ENCODE measurements around the gene TMEM52. TPM values are rescaled to one million over a fixed set of nuclear protein-coding genes. Genes with fewer than 3 reads are reported as not detected.
"Not testable (repeated sequence)": the region's sequence is repeated elsewhere in the genome, so short reads cannot be mapped to it uniquely, and the experiment has no call there.

TMEM52 gene
- total RNA-seq, 2 donors from 2014 or later, result 0.64 to 1.5 TPM

GRCh38 chr1:1893997-1894353 is 25.1 kb downstream of the TMEM52 start:
- DNase-seq (ENCODE audit: low spot score in 2 of 2) (no peak), ATAC-seq (no peak)
- Mint-ChIP-seq H3K36me3 (peaks cover 8 to 14% of the 10 kb centered on the region in 2 donors), H3K27ac (peak overlapping the region in 1 of 2 donors; percentile 28), H3K9me3 (no peaks in the 10 kb centered on the region)

- Mint-ChIP-seq H3K36me3 (peaks cover 8 to 18% of the 10 kb centered on the region in 2 donors), H3K27ac (peak overlapping the region in 1 of 2 donors; percentile 28), H3K9me3 (no peaks in the 10 kb centered on the region)
- ATAC-seq (no peak), DNase-seq (ENCODE audit: low spot score in 2 of 2) (no peak)
These were observed 25.6 kb downstream of the TMEM52 start for GRCh38 chr1:1893291-1893985.

DNA sequence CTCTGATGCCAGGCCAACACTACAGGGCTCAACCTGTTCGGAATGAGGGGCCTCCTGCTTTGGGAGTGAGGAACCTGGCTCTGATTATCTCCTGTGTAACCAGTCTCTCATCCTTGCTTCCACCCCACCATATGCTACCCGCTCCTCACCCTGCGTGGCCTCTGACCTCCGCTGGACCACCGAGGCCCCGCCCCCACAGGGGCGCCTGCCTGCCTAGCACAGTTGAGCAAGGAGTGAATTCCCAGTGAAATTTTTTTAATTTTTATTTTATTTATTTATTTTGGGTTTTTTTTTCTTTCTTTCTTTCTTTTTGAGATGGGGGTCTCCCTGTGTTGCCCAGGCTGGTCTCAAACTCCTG is 26.3 kb downstream of the TMEM52 start:
- Mint-ChIP-seq H3K27ac (peak overlapping the region; percentile 29 to 87), H3K9me3 (no peaks in the 10 kb centered on the region), H3K36me3 (peaks cover 8 to 23% of the 10 kb centered on the region in 2 donors)
- DNase-seq (ENCODE audit: low spot score in 2 of 2) (no peak), ATAC-seq (no peak)

GRCh38 chr1:1892079-1892762 is 26.9 kb downstream of the TMEM52 start:
- Mint-ChIP-seq H3K9me3 (no peaks in the 10 kb centered on the region), H3K27ac (peak overlapping the region; percentile 40 to 87), H3K36me3 (peaks cover 8 to 24% of the 10 kb centered on the region in 2 donors)
- DNase-seq (ENCODE audit: low spot score in 2 of 2), result no peak
- peak in 1 of 2 donors; percentile 1 for ATAC-seq

- no peaks in the 10 kb centered on the region for H3K9me3 Mint-ChIP-seq
- ATAC-seq (peak; percentile 49 to 66), DNase-seq (ENCODE audit: low spot score in 2 of 2) (peak; percentile 45 to 65)
- peaks cover 8 to 27% of the 10 kb centered on the region in 2 donors for H3K36me3 Mint-ChIP-seq
- peak overlapping the region; percentile 40 to 87 for H3K27ac Mint-ChIP-seq
These were observed 27.6 kb downstream of the TMEM52 start for GRCh38 chr1:1891349-1892078.

GRCh38 chr1:1890506-1891348 is 28.4 kb downstream of the TMEM52 start, which contains the start of gene GNB1:
Gene GNB1 (minus strand): TSS chr1:1891087. CDS start chr1:1825453, 65,634 bp downstream.
- peak; percentile 67 to 82 for ATAC-seq
- DNase-seq (ENCODE audit: low spot score in 2 of 2), result peak; percentile 89 to 92
- Mint-ChIP-seq H3K9me3 (no peaks in the 10 kb centered on the region), H3K36me3 (peaks cover 8 to 31% of the 10 kb centered on the region in 2 donors), H3K27ac (peak within 1 kb of the TSS; percentile 68 to 87)

- DNase-seq (ENCODE audit: low spot score in 2 of 2) (peak; percentile 59 to 66), ATAC-seq (peak; percentile 34 to 37)
- peak overlapping the region; percentile 70 to 91 for H3K27ac Mint-ChIP-seq
- H3K9me3 Mint-ChIP-seq, result no peaks in the 10 kb centered on the region
- peaks cover 8 to 31% of the 10 kb centered on the region in 2 donors for H3K36me3 Mint-ChIP-seq
These were observed 29.1 kb downstream of the TMEM52 start for GRCh38 chr1:1889847-1890505.

DNA sequence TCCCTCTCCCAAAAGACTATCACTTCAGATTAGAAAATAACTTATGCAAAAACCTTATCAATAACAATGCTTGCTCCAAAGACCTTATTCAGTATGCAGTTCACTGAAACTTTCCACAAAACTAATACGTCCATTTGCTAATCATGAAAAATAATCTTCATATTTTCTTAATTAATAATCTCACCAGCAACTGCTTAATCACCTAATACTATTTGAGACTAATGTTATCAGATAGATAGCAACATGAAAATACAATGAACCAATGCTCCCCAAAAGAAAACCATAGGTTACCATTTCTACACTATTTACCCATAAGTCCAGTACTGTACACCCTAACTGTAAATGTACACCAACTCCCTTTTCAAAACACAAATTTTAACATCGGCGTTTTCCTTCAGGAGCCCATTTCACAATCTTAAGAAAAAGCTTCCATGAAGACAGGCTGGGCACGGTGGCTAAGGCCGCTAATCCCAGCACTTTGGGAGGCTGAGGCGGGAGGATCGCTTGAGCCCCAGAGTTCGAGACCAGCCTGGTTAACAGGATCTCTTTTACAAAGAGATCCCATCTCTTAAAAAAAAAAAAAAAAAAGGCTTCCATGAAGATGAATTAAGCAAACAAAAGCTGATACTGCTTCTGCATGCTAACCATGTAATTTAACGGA is 29.9 kb downstream of the TMEM52 start:
- ATAC-seq, result no peak
- DNase-seq (ENCODE audit: low spot score in 2 of 2), result no peak
- peaks cover 8 to 31% of the 10 kb centered on the region in 2 donors for H3K36me3 Mint-ChIP-seq
- no peaks in the 10 kb centered on the region for H3K9me3 Mint-ChIP-seq
- H3K27ac Mint-ChIP-seq, result peak overlapping the region; percentile 70 to 91

DNA sequence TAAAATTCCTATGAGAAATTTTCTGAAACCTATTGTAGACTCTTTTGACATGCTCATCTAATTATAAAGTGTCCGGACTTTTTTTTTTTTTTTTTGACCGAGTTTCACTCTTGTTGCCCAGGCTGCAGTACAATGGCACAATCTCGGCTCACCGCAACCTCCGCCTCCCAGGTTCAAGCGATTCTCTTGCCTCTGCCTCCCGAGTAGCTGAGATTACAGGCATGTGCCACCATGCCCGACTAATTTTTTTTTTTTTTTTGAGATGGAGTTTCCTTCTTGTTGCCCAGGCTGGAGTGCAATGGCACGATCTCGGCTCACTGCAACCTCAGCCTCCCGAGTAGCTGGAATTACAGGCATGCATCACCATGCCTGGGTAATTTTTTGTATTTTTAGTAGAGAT is 35.2 kb downstream of the TMEM52 start:
- H3K9me3 Mint-ChIP-seq; ATAC-seq; DNase-seq (ENCODE audit: low spot score in 2 of 2): not testable (repeated sequence)
- H3K27ac Mint-ChIP-seq, result peak overlapping the region in 1 of 2 donors; percentile 29
- peaks cover 2 to 21% of the 10 kb centered on the region in 2 donors for H3K36me3 Mint-ChIP-seq

GRCh38 chr1:1883092-1883873 is 35.8 kb downstream of the TMEM52 start:
- no peak for DNase-seq (ENCODE audit: low spot score in 2 of 2)
- ATAC-seq, result no peak
- peaks cover 0 to 7% of the 10 kb centered on the region in 2 donors for H3K9me3 Mint-ChIP-seq
- H3K36me3 Mint-ChIP-seq, result peaks cover 6 to 24% of the 10 kb centered on the region in 2 donors
- H3K27ac Mint-ChIP-seq, result peak overlapping the region; percentile 64 to 66

DNA sequence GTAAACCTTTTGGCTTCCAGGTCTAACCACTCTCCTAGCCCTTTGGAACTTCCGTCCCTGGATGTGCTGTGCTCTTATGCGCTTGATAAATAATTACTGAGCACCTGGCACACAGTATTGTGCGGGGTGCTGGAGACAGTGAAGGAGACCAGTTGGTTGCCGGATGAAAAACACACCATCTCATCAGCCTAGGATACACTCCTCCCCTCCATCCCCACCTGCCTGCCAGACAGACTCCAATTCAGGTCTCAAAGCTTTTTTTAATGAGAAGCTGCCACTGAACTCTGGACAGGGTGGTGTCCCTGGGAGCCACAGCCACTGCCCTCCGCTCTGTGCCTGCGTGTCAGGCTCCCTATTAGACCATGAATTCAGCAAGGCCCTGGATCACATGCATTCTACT is 37.4 kb downstream of the TMEM52 start:
- ATAC-seq, result no peak
- H3K36me3 Mint-ChIP-seq, result peaks cover 6 to 20% of the 10 kb centered on the region in 2 donors
- H3K27ac Mint-ChIP-seq, result peak overlapping the region; percentile 71 to 89
- H3K9me3 Mint-ChIP-seq, result peaks cover 0 to 7% of the 10 kb centered on the region in 2 donors
- DNase-seq (ENCODE audit: low spot score in 2 of 2), result no peak

DNA sequence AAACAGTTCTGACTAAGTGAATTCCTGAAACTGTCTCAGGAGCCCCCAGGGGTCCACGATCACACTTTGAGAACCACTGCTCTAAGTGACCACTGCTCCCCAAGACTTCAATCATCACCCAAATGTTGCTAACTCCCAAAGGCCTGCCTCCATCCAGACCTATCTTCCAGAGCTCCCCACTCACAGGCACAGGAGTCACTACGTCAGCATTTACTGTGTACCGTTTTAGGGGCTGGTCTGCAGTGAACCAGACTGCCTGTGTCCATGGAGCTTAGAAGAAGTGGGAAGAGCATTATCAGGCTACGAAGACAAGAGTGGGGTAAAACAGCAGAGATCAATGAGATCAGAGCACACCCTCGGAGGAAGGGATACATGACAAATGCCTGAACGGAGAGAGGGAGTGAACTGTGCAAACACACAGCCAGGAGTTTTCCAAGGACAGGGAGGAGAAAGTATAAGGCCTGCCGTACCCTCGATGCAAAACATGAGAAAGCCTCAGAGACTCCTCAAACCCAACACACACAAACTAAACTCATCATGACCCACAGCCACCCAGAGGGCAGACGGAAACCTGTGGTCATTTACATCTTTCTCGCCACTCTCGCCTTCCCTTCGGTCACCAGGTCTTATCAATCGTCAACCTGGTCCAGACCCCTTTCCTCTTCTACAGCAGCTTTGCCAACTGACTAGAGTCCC is 38.3 kb downstream of the TMEM52 start:
- ATAC-seq, result no peak
- Mint-ChIP-seq H3K27ac (peak overlapping the region; percentile 51 to 71), H3K9me3 (peaks cover 0 to 7% of the 10 kb centered on the region in 2 donors), H3K36me3 (peaks cover 6 to 20% of the 10 kb centered on the region in 2 donors)
- no peak for DNase-seq (ENCODE audit: low spot score in 2 of 2)

DNA sequence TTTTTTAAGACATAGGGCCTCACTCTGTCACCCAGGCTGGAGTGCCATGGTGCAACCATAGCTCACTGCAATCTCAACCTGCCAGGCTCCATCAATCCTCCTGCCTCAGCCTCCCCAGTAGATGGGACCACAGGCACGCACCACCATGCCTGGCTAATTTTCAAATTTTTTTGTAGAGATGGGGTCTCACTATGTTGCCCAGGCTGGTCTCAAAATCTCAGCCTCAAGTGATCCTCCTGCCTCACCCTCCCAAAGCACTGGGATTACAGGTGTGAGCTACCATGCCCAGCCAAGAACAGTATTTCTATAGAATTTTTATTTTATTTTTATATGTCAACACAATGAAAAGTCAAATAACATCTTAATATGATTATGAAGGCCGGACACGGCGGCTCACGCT is 39.1 kb downstream of the TMEM52 start:
- H3K9me3 Mint-ChIP-seq, result peaks cover 0 to 7% of the 10 kb centered on the region in 2 donors
- ATAC-seq (no peak), DNase-seq (ENCODE audit: low spot score in 2 of 2) (no peak)
- H3K36me3 Mint-ChIP-seq, result peaks cover 6 to 27% of the 10 kb centered on the region in 2 donors
- H3K27ac Mint-ChIP-seq, result peak overlapping the region in 1 of 2 donors; percentile 25

- ATAC-seq, result no peak
- no peak for DNase-seq (ENCODE audit: low spot score in 2 of 2)
- Mint-ChIP-seq H3K9me3 (peaks cover 0 to 7% of the 10 kb centered on the region in 2 donors), H3K27ac (peak overlapping the region in 1 of 2 donors; percentile 58), H3K36me3 (peaks cover 6 to 28% of the 10 kb centered on the region in 2 donors)
These were observed 41.1 kb downstream of the TMEM52 start for GRCh38 chr1:1877865-1878436.

All from activated naive CD4-positive, alpha-beta T cell treated with anti-CD3 and anti-CD28 coated beads, Interleukin-2, amount 50 U/mL, for 72 hours (primary cell).